ENCODE data around the gene ELF1.
"Not testable (repeated sequence)": the region's sequence is repeated elsewhere in the genome, so short reads cannot be mapped to it uniquely, and the experiment has no call there.

ELF1 gene

GRCh38 chr13:40919901-40920300 is 99.2 kb downstream of the ELF1 start:
- not testable (repeated sequence) for H3K9ac ChIP-seq (ENCODE audit: low read length)

GRCh38 chr13:40916207-40916998 is 102.7 kb downstream of the ELF1 start:
- Histone ChIP-seq H3K9ac (ENCODE audit: low read length) (no peak overlapping the region), H3K4me1 (ENCODE audit: control insufficient read depth, low read depth, low read length) (peaks cover 7% of the 10 kb centered on the region), H3K36me3 (ENCODE audit: control insufficient read depth, low read depth, low read length) (no peaks in the 10 kb centered on the region), H3K27me3 (ENCODE audit: control insufficient read depth, insufficient read depth, low read length) (no peaks in the 10 kb centered on the region), H3K9me3 (ENCODE audit: control insufficient read depth, low read depth, low read length) (no peaks in the 10 kb centered on the region), H3K27ac (ENCODE audit: low read length) (no peak overlapping the region), H3K4me3 (ENCODE audit: low read length) (no peak overlapping the region)

More at GRCh38 chr13:40919901-40920300, 99.2 kb downstream of the ELF1 start:
- H3K27ac ChIP-seq (ENCODE audit: low read length); H3K4me1 ChIP-seq (ENCODE audit: control insufficient read depth, low read depth, low read length); H3K27me3 ChIP-seq (ENCODE audit: control insufficient read depth, insufficient read depth, low read length); H3K36me3 ChIP-seq (ENCODE audit: control insufficient read depth, low read depth, low read length); H3K4me3 ChIP-seq (ENCODE audit: low read length); H3K9me3 ChIP-seq (ENCODE audit: control insufficient read depth, low read depth, low read length): not testable (repeated sequence)

DNA sequence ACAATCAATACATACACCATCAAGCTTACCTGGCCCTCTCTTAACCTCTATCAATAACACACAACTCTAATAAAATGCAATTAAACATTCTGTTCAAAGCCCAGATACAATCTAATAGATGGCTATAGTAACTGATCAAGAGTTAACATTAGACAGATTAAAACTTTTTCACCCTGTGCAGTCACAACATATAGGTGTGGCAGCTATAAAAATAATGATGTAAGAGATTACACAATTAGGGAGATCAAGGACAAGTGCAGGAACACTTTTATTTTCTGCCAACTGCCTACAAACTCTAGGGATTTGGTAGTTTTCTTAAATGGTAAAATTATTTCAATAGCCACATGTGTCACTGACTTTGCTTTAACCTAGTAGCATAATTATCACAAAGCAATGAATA is 104.3 kb downstream of the ELF1 start:
- not testable (repeated sequence) for H3K27me3 ChIP-seq (ENCODE audit: control insufficient read depth, insufficient read depth, low read length); H3K9ac ChIP-seq (ENCODE audit: low read length); H3K27ac ChIP-seq (ENCODE audit: low read length); H3K36me3 ChIP-seq (ENCODE audit: control insufficient read depth, low read depth, low read length); H3K9me3 ChIP-seq (ENCODE audit: control insufficient read depth, low read depth, low read length); H3K4me3 ChIP-seq (ENCODE audit: low read length); H3K4me1 ChIP-seq (ENCODE audit: control insufficient read depth, low read depth, low read length)

- no peak overlapping the region for H3K27ac ChIP-seq (ENCODE audit: low read length)
- H3K36me3 ChIP-seq (ENCODE audit: control insufficient read depth, low read depth, low read length) = no peaks in the 10 kb centered on the region
- H3K9me3 ChIP-seq (ENCODE audit: control insufficient read depth, low read depth, low read length) = no peaks in the 10 kb centered on the region
- no peaks in the 10 kb centered on the region for H3K27me3 ChIP-seq (ENCODE audit: control insufficient read depth, insufficient read depth, low read length)
- H3K4me3 ChIP-seq (ENCODE audit: low read length) = no peak overlapping the region
- no peaks in the 10 kb centered on the region for H3K4me1 ChIP-seq (ENCODE audit: control insufficient read depth, low read depth, low read length)
- H3K9ac ChIP-seq (ENCODE audit: low read length) = no peak overlapping the region
Measured at GRCh38 chr13:40911341-40911740, 107.8 kb downstream of the ELF1 start.

DNA sequence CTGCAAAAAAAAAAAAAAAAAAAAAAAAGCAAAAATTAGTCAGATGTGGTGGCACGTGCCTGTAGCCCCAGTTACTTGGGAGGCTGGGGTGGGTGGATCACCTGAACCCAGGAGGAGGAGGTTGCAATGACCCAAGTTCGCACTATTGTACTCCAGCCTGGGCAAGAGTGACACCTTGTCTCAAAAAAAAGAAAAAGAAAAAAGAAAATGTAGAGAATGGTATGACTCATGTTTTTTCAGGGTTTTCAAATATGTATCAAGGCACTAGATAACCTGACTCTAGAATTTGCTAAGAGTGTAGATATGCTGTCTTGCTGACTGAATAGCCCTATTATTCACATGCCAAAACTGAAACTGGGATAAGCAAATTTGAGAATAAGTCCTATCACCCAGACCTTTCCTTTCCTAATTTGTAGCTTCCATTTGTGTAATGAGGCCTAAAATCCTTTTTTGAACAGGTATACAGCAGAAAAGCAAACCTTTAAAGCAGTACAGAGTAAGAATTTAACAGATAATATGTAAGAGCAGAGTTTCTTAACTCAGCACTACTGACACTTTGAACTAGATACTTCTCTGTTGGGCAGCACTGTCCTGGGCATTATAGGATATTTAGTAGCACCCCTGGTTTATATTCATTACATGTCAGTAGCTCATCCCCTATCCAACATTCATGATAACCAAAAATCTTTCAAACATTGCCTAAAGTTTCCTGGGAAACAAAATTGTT is 108.6 kb downstream of the ELF1 start:
- Histone ChIP-seq H3K4me1 (ENCODE audit: control insufficient read depth, low read depth, low read length) (no peaks in the 10 kb centered on the region), H3K27ac (ENCODE audit: low read length) (no peak overlapping the region)

DNA sequence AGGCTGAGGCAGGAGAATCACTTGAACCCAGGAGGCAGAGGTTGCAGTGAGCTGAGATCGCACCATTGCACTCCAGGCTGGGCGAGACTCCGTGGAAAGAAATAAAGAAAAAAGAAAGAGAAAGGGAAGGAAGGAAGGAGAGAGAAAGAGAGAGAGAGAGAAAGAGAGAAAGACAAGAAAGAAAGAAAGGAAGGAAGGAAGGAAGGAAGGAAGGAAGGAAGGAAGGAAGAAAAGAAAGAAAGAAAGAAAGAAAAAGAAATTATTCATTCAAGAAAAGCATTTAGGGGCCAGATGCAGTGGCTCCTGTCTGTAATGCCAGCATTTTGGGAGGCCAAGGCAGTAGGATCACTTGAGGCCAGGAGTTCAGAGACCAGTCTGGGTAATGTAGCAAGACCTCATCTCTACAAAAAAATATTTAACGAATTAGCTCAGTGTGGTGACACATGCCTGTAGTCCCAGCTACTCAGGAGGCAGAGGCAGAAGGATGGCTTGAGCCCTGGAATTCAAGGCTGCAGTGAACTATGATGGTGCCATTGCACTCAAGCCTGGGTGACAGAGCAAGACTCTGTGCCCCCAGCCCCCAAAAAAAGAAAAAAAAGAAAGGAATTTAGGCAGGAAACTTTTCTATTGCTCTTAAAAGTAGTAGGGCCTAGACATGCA is 109.4 kb downstream of the ELF1 start:
- not testable (repeated sequence) for H3K36me3 ChIP-seq (ENCODE audit: control insufficient read depth, low read depth, low read length); H3K9me3 ChIP-seq (ENCODE audit: control insufficient read depth, low read depth, low read length); H3K4me3 ChIP-seq (ENCODE audit: low read length); H3K27ac ChIP-seq (ENCODE audit: low read length); H3K4me1 ChIP-seq (ENCODE audit: control insufficient read depth, low read depth, low read length); H3K27me3 ChIP-seq (ENCODE audit: control insufficient read depth, insufficient read depth, low read length); H3K9ac ChIP-seq (ENCODE audit: low read length)

More for the DNA sequence above, 108.6 kb downstream of the ELF1 start:
- no peak overlapping the region for H3K9ac ChIP-seq (ENCODE audit: low read length)
- no peak overlapping the region for H3K4me3 ChIP-seq (ENCODE audit: low read length)
- H3K36me3 ChIP-seq (ENCODE audit: control insufficient read depth, low read depth, low read length) = no peaks in the 10 kb centered on the region
- no peaks in the 10 kb centered on the region for H3K27me3 ChIP-seq (ENCODE audit: control insufficient read depth, insufficient read depth, low read length)
- no peaks in the 10 kb centered on the region for H3K9me3 ChIP-seq (ENCODE audit: control insufficient read depth, low read depth, low read length)

DNA sequence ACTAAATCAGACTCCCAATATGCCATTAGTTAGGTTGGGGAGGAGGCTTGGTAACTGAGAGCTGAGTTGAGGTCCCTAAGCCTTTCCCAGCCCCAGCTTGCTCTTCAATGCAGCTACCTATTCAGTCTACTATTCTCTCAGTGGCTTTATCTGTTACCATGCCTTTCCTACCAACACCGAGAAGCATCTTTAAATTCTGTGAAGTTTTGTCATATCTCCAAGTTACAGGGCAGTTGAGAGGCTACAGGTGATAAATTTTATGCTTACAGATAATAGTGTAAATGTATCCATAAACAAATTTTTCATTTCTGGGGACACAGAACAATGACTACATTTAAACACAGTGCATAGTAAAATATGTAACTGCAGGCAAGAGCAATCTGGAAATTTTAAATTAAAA is 110.6 kb downstream of the ELF1 start:
- no peaks in the 10 kb centered on the region for H3K27me3 ChIP-seq (ENCODE audit: control insufficient read depth, insufficient read depth, low read length)
- no peak overlapping the region for H3K4me3 ChIP-seq (ENCODE audit: low read length)
- no peaks in the 10 kb centered on the region for H3K9me3 ChIP-seq (ENCODE audit: control insufficient read depth, low read depth, low read length)
- no peaks in the 10 kb centered on the region for H3K4me1 ChIP-seq (ENCODE audit: control insufficient read depth, low read depth, low read length)
- H3K9ac ChIP-seq (ENCODE audit: low read length) = no peak overlapping the region
- H3K27ac ChIP-seq (ENCODE audit: low read length) = no peak overlapping the region
- H3K36me3 ChIP-seq (ENCODE audit: control insufficient read depth, low read depth, low read length) = no peaks in the 10 kb centered on the region

DNA sequence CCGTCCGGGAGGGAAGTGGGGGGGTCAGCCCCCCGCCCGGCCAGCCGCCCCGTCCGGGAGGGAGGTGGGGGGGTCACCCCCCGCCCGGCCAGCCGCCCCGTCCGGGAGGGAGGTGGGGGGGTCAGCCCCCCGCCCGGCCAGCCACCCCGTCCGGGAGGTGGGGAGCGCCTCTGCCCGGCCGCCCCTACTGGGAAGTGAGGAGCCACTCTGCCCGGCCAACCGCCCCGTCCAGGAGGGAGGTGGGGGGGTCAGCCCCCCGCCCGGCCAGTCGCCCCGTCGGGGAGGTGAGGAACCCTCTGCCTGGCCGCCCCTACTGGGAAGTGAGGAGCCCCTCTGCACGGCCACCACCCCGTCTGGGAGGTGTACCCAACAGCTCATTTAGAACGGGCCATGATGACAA is 118.1 kb downstream of the ELF1 start:
- H3K4me3 ChIP-seq (ENCODE audit: low read length); H3K27me3 ChIP-seq (ENCODE audit: control insufficient read depth, insufficient read depth, low read length); H3K9me3 ChIP-seq (ENCODE audit: control insufficient read depth, low read depth, low read length); H3K36me3 ChIP-seq (ENCODE audit: control insufficient read depth, low read depth, low read length); H3K4me1 ChIP-seq (ENCODE audit: control insufficient read depth, low read depth, low read length); H3K9ac ChIP-seq (ENCODE audit: low read length); H3K27ac ChIP-seq (ENCODE audit: low read length): not testable (repeated sequence)

- H3K4me1 ChIP-seq (ENCODE audit: control insufficient read depth, low read depth, low read length); H3K4me3 ChIP-seq (ENCODE audit: low read length); H3K27me3 ChIP-seq (ENCODE audit: control insufficient read depth, insufficient read depth, low read length); H3K9me3 ChIP-seq (ENCODE audit: control insufficient read depth, low read depth, low read length); H3K36me3 ChIP-seq (ENCODE audit: control insufficient read depth, low read depth, low read length); H3K27ac ChIP-seq (ENCODE audit: low read length); H3K9ac ChIP-seq (ENCODE audit: low read length): not testable (repeated sequence)
Measured at GRCh38 chr13:40900568-40900967, 118.5 kb downstream of the ELF1 start.

DNA sequence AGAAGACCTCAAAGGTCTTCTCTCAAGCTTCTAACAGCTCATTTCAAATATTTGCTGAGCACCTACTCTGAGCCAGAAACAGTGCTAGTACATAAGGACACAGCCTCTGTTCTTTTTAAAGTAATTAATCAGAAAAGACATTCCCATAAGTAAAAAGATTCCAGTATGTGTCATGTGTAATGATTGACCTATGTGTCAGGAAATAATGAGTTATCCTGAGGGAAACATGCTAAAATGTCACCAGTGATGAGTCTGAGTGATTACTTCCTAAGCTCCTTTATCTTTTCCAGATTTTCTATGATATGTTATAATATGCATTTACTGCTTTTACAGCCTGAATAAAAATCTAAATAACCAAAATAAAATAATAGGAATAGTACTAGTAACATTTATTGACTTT is 122.1 kb downstream of the ELF1 start:
- H3K4me3 ChIP-seq (ENCODE audit: low read length) = no peak overlapping the region
- H3K27ac ChIP-seq (ENCODE audit: low read length) = no peak overlapping the region
- no peak overlapping the region for H3K9ac ChIP-seq (ENCODE audit: low read length)
- H3K9me3 ChIP-seq (ENCODE audit: control insufficient read depth, low read depth, low read length) = no peaks in the 10 kb centered on the region
- H3K27me3 ChIP-seq (ENCODE audit: control insufficient read depth, insufficient read depth, low read length) = no peaks in the 10 kb centered on the region
- H3K4me1 ChIP-seq (ENCODE audit: control insufficient read depth, low read depth, low read length) = no peaks in the 10 kb centered on the region
- no peaks in the 10 kb centered on the region for H3K36me3 ChIP-seq (ENCODE audit: control insufficient read depth, low read depth, low read length)

- no peak overlapping the region for H3K27ac ChIP-seq (ENCODE audit: low read length)
- H3K9me3 ChIP-seq (ENCODE audit: control insufficient read depth, low read depth, low read length) = no peaks in the 10 kb centered on the region
- no peaks in the 10 kb centered on the region for H3K27me3 ChIP-seq (ENCODE audit: control insufficient read depth, insufficient read depth, low read length)
- no peak overlapping the region for H3K4me3 ChIP-seq (ENCODE audit: low read length)
- no peaks in the 10 kb centered on the region for H3K36me3 ChIP-seq (ENCODE audit: control insufficient read depth, low read depth, low read length)
- H3K9ac ChIP-seq (ENCODE audit: low read length) = no peak overlapping the region
- no peaks in the 10 kb centered on the region for H3K4me1 ChIP-seq (ENCODE audit: control insufficient read depth, low read depth, low read length)
Measured at GRCh38 chr13:40895227-40896184, 123.6 kb downstream of the ELF1 start.
